ENCODE results near the gene AXIN2.

Gene AXIN2

GRCh38 chr17:65556014-65556909, 5.2 kb downstream of the AXIN2 start:
- DNase-seq (ENCODE audit: low read depth in 1 of 2, low spot score in 1 of 2), result peak; percentile 87 to 89

- DNase-seq (ENCODE audit: low read depth in 1 of 2, low spot score in 1 of 2), result no peak
Measured at GRCh38 chr17:65554553-65555223, 6.8 kb downstream of the AXIN2 start.

GRCh38 chr17:65553646-65554552, 7.5 kb downstream of the AXIN2 start:
- DNase-seq (ENCODE audit: low read depth in 1 of 2, low spot score in 1 of 2), result no peak

- DNase-seq (ENCODE audit: low read depth in 1 of 2, low spot score in 1 of 2), result no peak
Measured at GRCh38 chr17:65553009-65553645, 8.3 kb downstream of the AXIN2 start.

GRCh38 chr17:65552214-65552613, 9.2 kb downstream of the AXIN2 start:
- no peak for DNase-seq (ENCODE audit: low read depth in 1 of 2, low spot score in 1 of 2)

- DNase-seq (ENCODE audit: low read depth in 1 of 2, low spot score in 1 of 2), result no peak
Measured at GRCh38 chr17:65551267-65552040, 10.0 kb downstream of the AXIN2 start.

GRCh38 chr17:65550758-65551157, 10.7 kb downstream of the AXIN2 start:
- DNase-seq (ENCODE audit: low read depth in 1 of 2, low spot score in 1 of 2), result no peak

GRCh38 chr17:65550075-65550662, 11.3 kb downstream of the AXIN2 start:
- DNase-seq (ENCODE audit: low read depth in 1 of 2, low spot score in 1 of 2), result no peak

GRCh38 chr17:65548269-65548969, 13.0 kb downstream of the AXIN2 start:
- DNase-seq (ENCODE audit: low read depth in 1 of 2, low spot score in 1 of 2), result no peak

- DNase-seq (ENCODE audit: low read depth in 1 of 2, low spot score in 1 of 2), result no peak
Measured at GRCh38 chr17:65547253-65547670, 14.2 kb downstream of the AXIN2 start.

- no peak for DNase-seq (ENCODE audit: low read depth in 1 of 2, low spot score in 1 of 2)
Measured at GRCh38 chr17:65546579-65546978, 14.9 kb downstream of the AXIN2 start.

- no peak for DNase-seq (ENCODE audit: low read depth in 1 of 2, low spot score in 1 of 2)
Measured at GRCh38 chr17:65545705-65546523, 15.5 kb downstream of the AXIN2 start.

GRCh38 chr17:65544672-65545071, 16.8 kb downstream of the AXIN2 start:
- DNase-seq (ENCODE audit: low read depth in 1 of 2, low spot score in 1 of 2), result no peak

GRCh38 chr17:65542610-65543009, 18.8 kb downstream of the AXIN2 start:
- no peak for DNase-seq (ENCODE audit: low read depth in 1 of 2, low spot score in 1 of 2)

- no peak for DNase-seq (ENCODE audit: low read depth in 1 of 2, low spot score in 1 of 2)
Measured at GRCh38 chr17:65542067-65542466, 19.4 kb downstream of the AXIN2 start.

- no peak for DNase-seq (ENCODE audit: low read depth in 1 of 2, low spot score in 1 of 2)
Measured at GRCh38 chr17:65541453-65541852, 20.0 kb downstream of the AXIN2 start.

- DNase-seq (ENCODE audit: low read depth in 1 of 2, low spot score in 1 of 2), result no peak
Measured at GRCh38 chr17:65539630-65540266, 21.7 kb downstream of the AXIN2 start.

Data from activated CD4-positive, alpha-beta T cell treated with anti-CD3 and anti-CD28 coated beads, Interleukin-2, amount 50 U/mL, for 24 hours (primary cell).